A549 (cell line): ENCODE measurements around the gene VPS13D.

ENCODE experiments used
- CHD2 ChIP-seq: fragments of 150-350 bp; IDR thresholded peaks from 2 replicates; pipeline ENCODE4 v1.6.1; 2014; ENCODE audit warnings: low read length; ENCODE audit not compliant: partially characterized antibody
- CHD4 ChIP-seq: fragments of 200-600 bp; sonication (generic); IDR thresholded peaks from 2 replicates; pipeline ENCODE4 v1.6.1; 2016; ENCODE audit warnings: antibody characterized with exemption, mild to moderate bottlenecking, borderline replicate concordance
- MYC ChIP-seq: IDR thresholded peaks from 2 replicates; pipeline ENCODE4 v1.6.1; 2012; ENCODE audit warnings: mild to moderate bottlenecking, inconsistent platforms, low read length, improper control_type of control experiment, borderline replicate concordance
- NPAS2 ChIP-seq: fragments of 250-450 bp; sonication (Bioruptor Pico); IDR thresholded peaks from 2 replicates; pipeline ENCODE4 v1.8.0; 2022; ENCODE audit warnings: mild to moderate bottlenecking, moderate library complexity, borderline replicate concordance
- NR3C1 ChIP-seq: fragments of >200 bp; sonication (Bioruptor Twin); formaldehyde crosslinking; IDR thresholded peaks from 3 replicates; pipeline ENCODE4 v1.6.1; 2017
- PHF8 ChIP-seq: fragments of 200-600 bp; sonication (generic); IDR thresholded peaks from 2 replicates; pipeline ENCODE4 v1.6.1; 2016; ENCODE audit warnings: low read depth, mild to moderate bottlenecking, antibody characterized with exemption, moderate library complexity, borderline replicate concordance
- RCOR1 ChIP-seq: fragments of 150-350 bp; IDR thresholded peaks from 2 replicates; pipeline ENCODE4 v1.6.1; 2014; ENCODE audit warnings: antibody characterized with exemption, low read length, low read depth
- SMC3 ChIP-seq: fragments of >200 bp; sonication (Bioruptor Twin); formaldehyde crosslinking; IDR thresholded peaks from 3 replicates; pipeline ENCODE4 v1.6.1; 2018; ENCODE audit warnings: inconsistent platforms
- USF2 ChIP-seq: fragments of 450-650 bp; IDR thresholded peaks from 2 replicates; pipeline ENCODE4 v1.6.1; 2014; ENCODE audit warnings: antibody characterized with exemption
- TF ChIP-seq, protein P1 (sequence below): fragments of >200 bp; sonication (Bioruptor Twin); formaldehyde crosslinking; IDR thresholded peaks from 3 replicates; pipeline ENCODE4 v1.5.1; 2016

- TF ChIP-seq, protein P1, sequence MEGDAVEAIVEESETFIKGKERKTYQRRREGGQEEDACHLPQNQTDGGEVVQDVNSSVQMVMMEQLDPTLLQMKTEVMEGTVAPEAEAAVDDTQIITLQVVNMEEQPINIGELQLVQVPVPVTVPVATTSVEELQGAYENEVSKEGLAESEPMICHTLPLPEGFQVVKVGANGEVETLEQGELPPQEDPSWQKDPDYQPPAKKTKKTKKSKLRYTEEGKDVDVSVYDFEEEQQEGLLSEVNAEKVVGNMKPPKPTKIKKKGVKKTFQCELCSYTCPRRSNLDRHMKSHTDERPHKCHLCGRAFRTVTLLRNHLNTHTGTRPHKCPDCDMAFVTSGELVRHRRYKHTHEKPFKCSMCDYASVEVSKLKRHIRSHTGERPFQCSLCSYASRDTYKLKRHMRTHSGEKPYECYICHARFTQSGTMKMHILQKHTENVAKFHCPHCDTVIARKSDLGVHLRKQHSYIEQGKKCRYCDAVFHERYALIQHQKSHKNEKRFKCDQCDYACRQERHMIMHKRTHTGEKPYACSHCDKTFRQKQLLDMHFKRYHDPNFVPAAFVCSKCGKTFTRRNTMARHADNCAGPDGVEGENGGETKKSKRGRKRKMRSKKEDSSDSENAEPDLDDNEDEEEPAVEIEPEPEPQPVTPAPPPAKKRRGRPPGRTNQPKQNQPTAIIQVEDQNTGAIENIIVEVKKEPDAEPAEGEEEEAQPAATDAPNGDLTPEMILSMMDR: no peak
- TF ChIP-seq NPAS2 (CRISPR knock-in tag) (no peak), NR3C1 (no peak), CHD2 (no peak), MYC (no peak), PHF8 (no peak), USF2 (no peak), CHD4 (no peak), SMC3 (no peak), RCOR1 (no peak)
Observed at GRCh38 chr1:12258272-12258671, 28.4 kb downstream of the VPS13D start.
